H1 (cell line): ENCODE data around the gene AOPEP. TPM values are rescaled to one million over a fixed set of nuclear protein-coding genes. Genes with fewer than 3 reads are reported as not detected.

Source experiments
- CTCF ChIA-PET: fragments of 300-600 bp; sonication (Branson Sonifier 250); formaldehyde crosslinking; loops from one replicate; lab custom pipeline; 2021; ENCODE audit not compliant: partially characterized antibody; lab: Charles Lee
- POLR2A ChIA-PET: fragments of 300-600 bp; sonication (Branson Sonifier 250); formaldehyde crosslinking; loops from one replicate; lab custom pipeline; 2021; ENCODE audit warnings: inconsistent platforms; ENCODE audit not compliant: partially characterized antibody; lab: Charles Lee
- DNase-seq, 2 experiments: peaks; one replicate each; pipeline versions ENCODE4 v3.0.0 to v3.0.0-alpha.2; 2010 to 2022; ENCODE audit warnings: low spot score in 2 of 2, low read depth in 1 of 2, mixed read lengths in 1 of 2
- FAIRE-seq: peaks from 2 replicates; lab custom pipeline; 2011; peaks lifted over from hg19 to GRCh38; lab: Jason Lieb, UNC
- H2AFZ ChIP-seq: 2 replicates; pipeline ENCODE4 v1.8.1; 2012; ENCODE audit warnings: low read length, inconsistent platforms
- H2AK5ac ChIP-seq: 2 replicates; pipeline ENCODE4 v1.6.1; 2013; ENCODE audit warnings: low read depth, low read length
- H2BK120ac ChIP-seq: replicated peaks from 2 replicates; pipeline ENCODE3; 2013; ENCODE audit warnings: low read depth, low read length, inconsistent platforms
- H2BK12ac ChIP-seq: 2 replicates; pipeline ENCODE4 v1.6.1; 2013; ENCODE audit warnings: low read depth, low read length
- H2BK15ac ChIP-seq: 2 replicates; pipeline ENCODE4 v1.6.1; 2013; ENCODE audit warnings: low read length
- H2BK20ac ChIP-seq: 2 replicates; pipeline ENCODE4 v1.6.1; 2013; ENCODE audit warnings: low read length
- H2BK5ac ChIP-seq: 2 replicates; pipeline ENCODE4 v1.6.1; 2013; ENCODE audit warnings: low read depth, low read length
- H3K14ac ChIP-seq: 2 replicates; pipeline ENCODE4 v1.6.1; 2013; ENCODE audit warnings: inconsistent platforms; ENCODE audit not compliant: insufficient read length
- H3K18ac ChIP-seq: 2 replicates; pipeline ENCODE4 v1.6.1; 2013; ENCODE audit warnings: low read length; ENCODE audit errors: extremely low read depth
- H3K23ac ChIP-seq: 2 replicates; pipeline ENCODE4 v1.6.1; 2013; ENCODE audit warnings: inconsistent platforms; ENCODE audit not compliant: insufficient read length
- H3K23me2 ChIP-seq: 2 replicates; pipeline ENCODE4 v1.6.1; 2013; ENCODE audit warnings: low read depth, low read length
- H3K27ac ChIP-seq: 2 replicates; pipeline ENCODE4 v1.6.1; 2011; ENCODE audit warnings: low read depth, low read length, inconsistent platforms
- H3K27me3 ChIP-seq, 4 experiments: replicated peaks in 1 of 4; 1 replicate in 1 of 4; 2 replicates in 3 of 4; pipeline versions ENCODE4 v1.6.1 to v1.8.1; 2011 to 2013; ENCODE audit warnings: low read length in 3 of 4, mild to moderate bottlenecking in 3 of 4, inconsistent platforms in 2 of 4, mixed read lengths in 2 of 4, moderate library complexity in 1 of 4; ENCODE audit not compliant: control insufficient read depth in 3 of 4, insufficient read depth in 3 of 4; ENCODE audit errors: extremely low read depth in 1 of 4
- H3K36me3 ChIP-seq, 4 experiments: 2 replicates each; pipeline versions ENCODE4 v1.6.1 to v1.8.1; 2011 to 2013; ENCODE audit warnings: mild to moderate bottlenecking in 4 of 4, low read length in 3 of 4, moderate library complexity in 2 of 4, control low read depth in 1 of 4, inconsistent platforms in 1 of 4; ENCODE audit not compliant: insufficient read depth in 4 of 4, control insufficient read depth in 2 of 4
- H3K4ac ChIP-seq: replicated peaks from 2 replicates; pipeline ENCODE3; 2013; ENCODE audit warnings: low read length, low read depth, mixed read lengths, inconsistent platforms; ENCODE audit not compliant: insufficient read length
- H3K4me1 ChIP-seq, 4 experiments: replicated peaks in 1 of 4; 1 replicate in 1 of 4; 2 replicates in 3 of 4; pipeline versions ENCODE4 v1.6.1 to v1.8.1; 2011 to 2013; ENCODE audit warnings: low read length in 3 of 4, inconsistent platforms in 2 of 4, mixed read lengths in 1 of 4; ENCODE audit not compliant: insufficient read depth in 4 of 4, control insufficient read depth in 3 of 4
- H3K4me2 ChIP-seq, 2 experiments: 2 replicates each; pipeline versions ENCODE4 v1.6.1 to v1.8.1; 2011 to 2013; ENCODE audit warnings: low read depth in 2 of 2, low read length in 2 of 2, control low read depth in 1 of 2, inconsistent platforms in 1 of 2, mild to moderate bottlenecking in 1 of 2; ENCODE audit not compliant: insufficient read depth in 1 of 2
- H3K4me3 ChIP-seq, 4 experiments: fragments of 200-600, 300-600 bp in 1 of 4; sonication (generic), shearing (Covaris generic), sonication (Bioruptor Twin) in 1 of 4; 2 replicates each; pipeline versions ENCODE4 v1.5.1 to v1.8.1; 2011 to 2016; ENCODE audit warnings: low read length in 4 of 4, low read depth in 3 of 4, control low read depth in 2 of 4, inconsistent platforms in 2 of 4, mild to moderate bottlenecking in 2 of 4, mixed read lengths in 1 of 4, moderate library complexity in 1 of 4; ENCODE audit not compliant: insufficient read depth in 2 of 4; ENCODE audit errors: extremely low read depth in 1 of 4
- H3K56ac ChIP-seq: replicated peaks from 2 replicates; pipeline ENCODE3; 2013; ENCODE audit warnings: low read depth, mild to moderate bottlenecking, mixed read lengths, low read length, inconsistent platforms; ENCODE audit not compliant: insufficient read length
- H3K79me1 ChIP-seq: 2 replicates; pipeline ENCODE4 v1.6.1; 2013; ENCODE audit warnings: low read depth, low read length, control low read depth
- H3K79me2 ChIP-seq, 2 experiments: 2 replicates each; pipeline versions ENCODE4 v1.6.1 to v1.8.1; 2012 to 2013; ENCODE audit warnings: low read length in 2 of 2, mild to moderate bottlenecking in 2 of 2, inconsistent platforms in 1 of 2; ENCODE audit not compliant: insufficient read depth in 2 of 2, control insufficient read depth in 1 of 2
- H3K9ac ChIP-seq, 4 experiments: replicated peaks in 1 of 4; 1 replicate in 1 of 4; 2 replicates in 3 of 4; pipeline versions ENCODE4 v1.6.1 to v1.8.1; 2011 to 2013; ENCODE audit warnings: low read depth in 3 of 4, low read length in 3 of 4, control low read depth in 2 of 4, mild to moderate bottlenecking in 2 of 4, moderate library complexity in 2 of 4, inconsistent platforms in 1 of 4; ENCODE audit errors: extremely low read depth in 1 of 4
- H3K9me3 ChIP-seq, 2 experiments: 2 replicates each; pipeline versions ENCODE4 v1.6.1 to v1.8.1; 2012 to 2013; ENCODE audit warnings: mild to moderate bottlenecking in 2 of 2, moderate library complexity in 2 of 2, control low read depth in 1 of 2, inconsistent platforms in 1 of 2, low read depth in 1 of 2, low read length in 1 of 2, mixed read lengths in 1 of 2; ENCODE audit not compliant: insufficient read depth in 2 of 2
- H4K20me1 ChIP-seq, 2 experiments: replicated peaks in 1 of 2; 2 replicates each; pipeline versions ENCODE3 to v1.8.1; 2011 to 2013; ENCODE audit warnings: inconsistent platforms in 2 of 2, low read length in 2 of 2, mild to moderate bottlenecking in 1 of 2; ENCODE audit not compliant: insufficient read depth in 2 of 2, control insufficient read depth in 1 of 2
- H4K5ac ChIP-seq: 2 replicates; pipeline ENCODE4 v1.6.1; 2013; ENCODE audit warnings: low read length, low read depth, mixed read lengths, inconsistent platforms; ENCODE audit not compliant: insufficient read length
- H4K8ac ChIP-seq: 2 replicates; pipeline ENCODE4 v1.8.0; 2013; ENCODE audit warnings: mild to moderate bottlenecking, moderate library complexity, low read length, inconsistent platforms; ENCODE audit not compliant: insufficient read depth; ENCODE audit errors: extremely low read depth
- H4K91ac ChIP-seq: replicated peaks from 2 replicates; pipeline ENCODE3; 2013; ENCODE audit warnings: low read length, mixed read lengths, inconsistent platforms; ENCODE audit not compliant: insufficient read length
- E2F6 ChIP-seq: IDR thresholded peaks from 2 replicates; pipeline ENCODE4 v1.6.1; 2012; ENCODE audit warnings: inconsistent platforms
- EP300 ChIP-seq, 2 experiments: IDR thresholded peaks; 1 replicate in 1 of 2; 2 replicates in 1 of 2; pipeline ENCODE4 v1.6.1; 2011 to 2012; ENCODE audit warnings: low read depth in 2 of 2, low read length in 2 of 2, mild to moderate bottlenecking in 2 of 2, borderline replicate concordance in 1 of 2, inconsistent platforms in 1 of 2, moderate library complexity in 1 of 2
- JUN ChIP-seq: IDR thresholded peaks from 2 replicates; pipeline ENCODE4 v1.6.1; 2011; ENCODE audit warnings: low read depth, mild to moderate bottlenecking, improper control_type of control experiment, low read length
- JUND ChIP-seq: IDR thresholded peaks from 2 replicates; pipeline ENCODE4 v1.6.1; 2011; ENCODE audit warnings: mild to moderate bottlenecking, improper control_type of control experiment, low read length
- MAFK ChIP-seq: IDR thresholded peaks from 2 replicates; pipeline ENCODE4 v1.6.1; 2012; ENCODE audit warnings: low read depth, mild to moderate bottlenecking, improper control_type of control experiment, low read length
- RAD21 ChIP-seq, 2 experiments: IDR thresholded peaks in 1 of 2; conservative IDR thresholded peaks in 1 of 2; 2 replicates each; pipeline ENCODE4 v1.6.1; 2011; ENCODE audit warnings: low read depth in 2 of 2, low read length in 2 of 2, improper control_type of control experiment in 1 of 2, inconsistent platforms in 1 of 2, mild to moderate bottlenecking in 1 of 2, moderate library complexity in 1 of 2
- RFX5 ChIP-seq: IDR thresholded peaks from 2 replicates; pipeline ENCODE4 v1.6.1; 2011; ENCODE audit warnings: low read depth, low read length, improper control_type of control experiment, borderline replicate concordance
- SIN3A ChIP-seq, 2 experiments: IDR thresholded peaks in 1 of 2; conservative IDR thresholded peaks in 1 of 2; 2 replicates each; pipeline ENCODE4 v1.6.1; 2011 to 2012; ENCODE audit warnings: low read length in 2 of 2, improper control_type of control experiment in 1 of 2, low read depth in 1 of 2, mild to moderate bottlenecking in 1 of 2
- SIX5 ChIP-seq: IDR thresholded peaks from 2 replicates; pipeline ENCODE4 v1.6.1; 2011; ENCODE audit warnings: mild to moderate bottlenecking, low read depth, low read length
- SP4 ChIP-seq: IDR thresholded peaks from 2 replicates; pipeline ENCODE4 v1.6.1; 2012; ENCODE audit warnings: low read length, inconsistent platforms
- TBP ChIP-seq: IDR thresholded peaks from 2 replicates; pipeline ENCODE4 v1.6.1; 2011; ENCODE audit warnings: low read depth, low read length, improper control_type of control experiment
- TCF12 ChIP-seq: IDR thresholded peaks from 2 replicates; pipeline ENCODE4 v1.6.1; 2011; ENCODE audit warnings: low read depth, mild to moderate bottlenecking, low read length
- WGBS, 2 experiments: shearing (Covaris generic) in 1 of 2; methylation state at CpG; one replicate each; pipeline versions ENCODE4 v1.1.6 to v1.1.7; 2013 to 2015; ENCODE audit warnings: low lambda C conversion rate in 2 of 2, mixed read lengths in 2 of 2, inconsistent platforms in 1 of 2, low coverage in 1 of 2, missing lambda C conversion rate in 1 of 2; ENCODE audit not compliant: insufficient replicate concordance in 2 of 2, insufficient coverage in 1 of 2, insufficient read length in 1 of 2; ENCODE audit errors: extremely low coverage in 1 of 2, missing lambda C conversion rate in 1 of 2; 5-methylcytosine and 5-hydroxymethylcytosine counted together
- polyA plus RNA-seq, 7 experiments: library from polyadenylated mRNA; depleted of rRNA in 3 of 7; stranded (reverse) in 5 of 7; unstranded in 2 of 7; fragments of >200 nt in 5 of 7; fragments of 200-250 nt in 2 of 7; gene quantifications; 1 replicate in 5 of 7; 2 replicates in 1 of 7; 4 replicates in 1 of 7; pipeline versions ENCODE4 v1.2.1 to v1.2.3, GENCODE V29; 2011 to 2013; ENCODE audit warnings: missing spikeins in 2 of 7, mixed read lengths in 2 of 7
- total RNA-seq: library from RNA; stranded (reverse); fragmentation: NEBNext Ultra II Directional; extraction: Animal tissue kit (Norgen Biotek cat#: 25700); gene quantifications from 2 replicates; pipeline ENCODE4 v1.2.1, GENCODE V29; 2021

AOPEP gene
- total and polyA plus RNA-seq, 2 of the 8 experiments (the other 6 are each of a cell fraction or from before 2014, with no cell fraction given): 6.1 to 14.3 TPM

- H3K56ac ChIP-seq: no peak overlapping the region
- H2BK120ac ChIP-seq: no peak overlapping the region
- ChIA-PET POLR2A (no interaction called here), CTCF (no interaction called here)
- no peak overlapping the region for H2BK5ac ChIP-seq
- no peak overlapping the region; the same call in 1 of the 2 replicates for H3K27ac ChIP-seq
- no peak overlapping the region for H3K14ac ChIP-seq
- H3K23ac ChIP-seq: no peak overlapping the region
- peaks cover 0 to 2% (median 0%) of the 10 kb centered on the region in 4 experiments; a peak in 1 of 8 replicates for H3K36me3 ChIP-seq
- no peak overlapping the region for H4K8ac ChIP-seq
- no peak overlapping the region for H2AK5ac ChIP-seq
- no peak overlapping the region for H4K5ac ChIP-seq
- no peak overlapping the region for H2BK12ac ChIP-seq
- no peaks in the 10 kb centered on the region for H3K9me3 ChIP-seq
- TF ChIP-seq TCF12 (no peak), SP4 (no peak), MAFK (no peak), EP300 (IDR thresholded peaks at IDR 0.05; ENCODE audit: borderline replicate concordance in 1 of 2, low read depth in 2 of 2, low read length in 2 of 2) (no peak), JUN (no peak), SIX5 (no peak), TBP (no peak), RAD21 (IDR thresholded peaks at IDR 0.05 in 1 of 2, conservative IDR thresholded peaks at IDR 0.05 in 1 of 2; ENCODE audit: low read depth in 2 of 2, low read length in 2 of 2) (no peak), E2F6 (no peak), SIN3A (conservative IDR thresholded peaks at IDR 0.05 in 1 of 2, IDR thresholded peaks at IDR 0.05 in 1 of 2; ENCODE audit: low read depth in 1 of 2, low read length in 2 of 2) (no peak), JUND (no peak), RFX5 (no peak)
- H3K27me3 ChIP-seq: no peaks in the 10 kb centered on the region
- no peak overlapping the region for H3K4ac ChIP-seq
- DNase-seq: no peak
- H3K9ac ChIP-seq: no peak overlapping the region
- no peaks in the 10 kb centered on the region for H3K4me1 ChIP-seq
- no peak overlapping the region for H3K4me3 ChIP-seq
- FAIRE-seq: no peak
- no peak overlapping the region for H3K18ac ChIP-seq
- no peak overlapping the region for H4K91ac ChIP-seq
- no peak overlapping the region for H2BK20ac ChIP-seq
- H4K20me1 ChIP-seq: no peaks in the 10 kb centered on the region
- no peak overlapping the region for H2BK15ac ChIP-seq
- H3K79me1 ChIP-seq: peaks cover 2% of the 10 kb centered on the region; the same call in 1 of the 2 replicates
- H3K23me2 ChIP-seq: no peaks in the 10 kb centered on the region
- 86% methylated on average over 3 of the region's 3 CpGs; no CpG with 5 or more reads in 1 of the 2 experiments for WGBS, 2 experiments
- no peaks in the 10 kb centered on the region for H3K79me2 ChIP-seq
- no peak overlapping the region for H2AFZ ChIP-seq
- H3K4me2 ChIP-seq: no peak overlapping the region
Observed at GRCh38 chr9:94806307-94806893, 79.9 kb downstream of the AOPEP start.
